HEK293 (cell line): ENCODE data around the gene PIP4K2A.

Experiments
- CTCF ChIA-PET: fragments of 350-600 bp; formaldehyde crosslinking; extraction: SDS; loops from one replicate; lab custom pipeline; 2021; ENCODE audit warnings: antibody characterized with exemption; lab: Yijun Ruan, JAX
- POLR2A ChIA-PET: fragments of 300-600 bp; formaldehyde crosslinking; extraction: SDS; loops from one replicate; lab custom pipeline; 2020; ENCODE audit warnings: antibody characterized with exemption, inconsistent platforms; lab: Yijun Ruan, JAX
- H3K27ac ChIP-seq: fragments of 200-500 bp; sonication (Bioruptor generic); 2 replicates; pipeline ENCODE4 v1.5.1; 2014; ENCODE audit warnings: low read depth, low read length, control low read depth, inconsistent platforms; ENCODE audit errors: extremely low read depth
- H3K36me3 ChIP-seq, 2 experiments: fragments of 200-500 bp in 1 of 2; sonication (Bioruptor generic) in 1 of 2; 1 replicate in 1 of 2; 2 replicates in 1 of 2; pipeline ENCODE4 v1.5.1; 2014 to 2017; ENCODE audit warnings: inconsistent platforms in 2 of 2, low read length in 2 of 2; ENCODE audit not compliant: control insufficient read depth in 2 of 2, insufficient read depth in 1 of 2
- H3K4me1 ChIP-seq: fragments of 200-500 bp; sonication (Bioruptor generic); 2 replicates; pipeline ENCODE4 v1.5.1; 2014; ENCODE audit warnings: mild to moderate bottlenecking, low read length, inconsistent platforms; ENCODE audit not compliant: control insufficient read depth, insufficient read depth
- H3K4me3 ChIP-seq: 2 replicates; pipeline ENCODE4 v1.5.1; 2011; ENCODE audit warnings: low read depth, mild to moderate bottlenecking, control low read depth, low read length, moderate library complexity
- H3K9me3 ChIP-seq: fragments of 200-500 bp; sonication (Bioruptor generic); 2 replicates; pipeline ENCODE4 v1.5.1; 2014; ENCODE audit warnings: low read depth, low read length, inconsistent platforms; ENCODE audit not compliant: control insufficient read depth, insufficient read depth
- GLI2 ChIP-seq: fragments of 450-650 bp; formaldehyde crosslinking; IDR thresholded peaks from 2 replicates; pipeline ENCODE4; 2017; ENCODE audit warnings: missing biosample characterization, missing genetic modification characterization, low read depth, borderline replicate concordance
- GLI4 ChIP-seq: fragments of 450-650 bp; formaldehyde crosslinking; IDR thresholded peaks from 2 replicates; pipeline ENCODE4 v1.5.1; 2016; ENCODE audit warnings: missing biosample characterization, missing genetic modification characterization
- KLF1 ChIP-seq: fragments of 450-650 bp; formaldehyde crosslinking; IDR thresholded peaks from 2 replicates; pipeline ENCODE4 v1.5.1; 2016; ENCODE audit warnings: missing biosample characterization, missing genetic modification characterization
- KLF16 ChIP-seq: fragments of 450-650 bp; formaldehyde crosslinking; IDR thresholded peaks from 2 replicates; pipeline ENCODE4 v1.5.1; 2017; ENCODE audit warnings: missing biosample characterization, missing genetic modification characterization
- OVOL3 ChIP-seq: fragments of 450-650 bp; formaldehyde crosslinking; IDR thresholded peaks from 2 replicates; pipeline ENCODE4 v1.5.1; 2016; ENCODE audit warnings: missing biosample characterization, missing genetic modification characterization
- SP2 ChIP-seq: fragments of 450-650 bp; formaldehyde crosslinking; IDR thresholded peaks from 2 replicates; pipeline ENCODE4 v1.5.1; 2016; ENCODE audit warnings: missing biosample characterization, missing genetic modification characterization
- SP3 ChIP-seq: fragments of 450-650 bp; formaldehyde crosslinking; IDR thresholded peaks from 2 replicates; pipeline ENCODE4 v1.5.1; 2016; ENCODE audit warnings: missing biosample characterization, missing genetic modification characterization
- TCF7L2 ChIP-seq: IDR thresholded peaks from 2 replicates; pipeline ENCODE4 v1.6.1; 2011; ENCODE audit warnings: low read depth, mild to moderate bottlenecking, inconsistent platforms, low read length, moderate library complexity, borderline replicate concordance
- ZBTB1 ChIP-seq: fragments of 450-650 bp; formaldehyde crosslinking; IDR thresholded peaks from 2 replicates; pipeline ENCODE4 v1.5.1; 2016; ENCODE audit warnings: missing biosample characterization, missing genetic modification characterization
- ZBTB20 ChIP-seq: fragments of 450-650 bp; formaldehyde crosslinking; IDR thresholded peaks from 2 replicates; pipeline ENCODE4 v1.5.1; 2016; ENCODE audit warnings: missing biosample characterization, missing genetic modification characterization
- ZNF114 ChIP-seq: fragments of 450-650 bp; formaldehyde crosslinking; IDR thresholded peaks from 2 replicates; pipeline ENCODE4 v1.5.0; 2017; ENCODE audit warnings: missing biosample characterization, missing genetic modification characterization
- ZNF133 ChIP-seq: fragments of 450-650 bp; formaldehyde crosslinking; IDR thresholded peaks from 2 replicates; pipeline ENCODE4 v1.5.1; 2016; ENCODE audit warnings: missing biosample characterization, missing genetic modification characterization
- ZNF140 ChIP-seq: fragments of 450-650 bp; formaldehyde crosslinking; IDR thresholded peaks from 2 replicates; pipeline ENCODE4 v1.5.1; 2016; ENCODE audit warnings: missing biosample characterization, missing genetic modification characterization
- ZNF155 ChIP-seq: fragments of 450-650 bp; formaldehyde crosslinking; IDR thresholded peaks from 2 replicates; pipeline ENCODE4 v1.5.1; 2016; ENCODE audit warnings: missing biosample characterization, missing genetic modification characterization
- ZNF157 ChIP-seq: fragments of 450-650 bp; formaldehyde crosslinking; IDR thresholded peaks from 2 replicates; pipeline ENCODE4 v1.5.1; 2016; ENCODE audit warnings: missing biosample characterization, missing genetic modification characterization
- ZNF16 ChIP-seq: fragments of 450-650 bp; formaldehyde crosslinking; IDR thresholded peaks from 2 replicates; pipeline ENCODE4 v1.5.1; 2016; ENCODE audit warnings: low read depth, missing biosample characterization, missing genetic modification characterization
- ZNF169 ChIP-seq: fragments of 450-650 bp; formaldehyde crosslinking; IDR thresholded peaks from 2 replicates; pipeline ENCODE4 v1.5.1; 2016; ENCODE audit warnings: missing biosample characterization, missing genetic modification characterization
- ZNF26 ChIP-seq: fragments of 450-650 bp; formaldehyde crosslinking; IDR thresholded peaks from 2 replicates; pipeline ENCODE4 v1.5.1; 2016; ENCODE audit warnings: missing biosample characterization, missing genetic modification characterization
- ZNF37A ChIP-seq: fragments of 450-650 bp; IDR thresholded peaks from 2 replicates; pipeline ENCODE4 v1.5.1; 2018; ENCODE audit warnings: missing biosample characterization, missing genetic modification characterization
- ZNF426 ChIP-seq: fragments of 450-650 bp; formaldehyde crosslinking; IDR thresholded peaks from 2 replicates; pipeline ENCODE4 v1.5.1; 2017; ENCODE audit warnings: missing biosample characterization, missing genetic modification characterization, mild to moderate bottlenecking, inconsistent platforms, moderate library complexity
- ZNF473 ChIP-seq: fragments of 450-650 bp; formaldehyde crosslinking; IDR thresholded peaks from 2 replicates; pipeline ENCODE4 v1.5.1; 2017; ENCODE audit warnings: missing biosample characterization, missing genetic modification characterization
- ZNF544 ChIP-seq: fragments of 450-650 bp; formaldehyde crosslinking; IDR thresholded peaks from 2 replicates; pipeline ENCODE4 v1.5.0; 2017; ENCODE audit warnings: missing biosample characterization, missing genetic modification characterization
- ZNF596 ChIP-seq: fragments of 450-650 bp; IDR thresholded peaks from 2 replicates; pipeline ENCODE4 v1.5.0; 2018; ENCODE audit warnings: missing biosample characterization, mild to moderate bottlenecking, missing genetic modification characterization, moderate library complexity
- ZNF664 ChIP-seq: fragments of 450-650 bp; formaldehyde crosslinking; IDR thresholded peaks from 2 replicates; pipeline ENCODE4 v1.5.1; 2016; ENCODE audit warnings: missing biosample characterization, missing genetic modification characterization
- ZNF785 ChIP-seq: fragments of 450-650 bp; formaldehyde crosslinking; IDR thresholded peaks from 2 replicates; pipeline ENCODE4 v1.5.1; 2016; ENCODE audit warnings: missing biosample characterization, missing genetic modification characterization
- TF ChIP-seq, protein P1 (sequence below): fragments of 450-650 bp; formaldehyde crosslinking; IDR thresholded peaks from 2 replicates; pipeline ENCODE4 v1.5.1; 2017; ENCODE audit warnings: missing biosample characterization, mild to moderate bottlenecking, missing genetic modification characterization, moderate library complexity
- TF ChIP-seq, protein P2 (sequence below): fragments of 450-650 bp; formaldehyde crosslinking; IDR thresholded peaks from 2 replicates; pipeline ENCODE4 v1.5.1; 2016; ENCODE audit warnings: missing biosample characterization, missing genetic modification characterization
- TF ChIP-seq, protein P3 (sequence below): fragments of 450-650 bp; formaldehyde crosslinking; IDR thresholded peaks from 2 replicates; pipeline ENCODE4 v1.5.1; 2016; ENCODE audit warnings: missing biosample characterization, missing genetic modification characterization
- TF ChIP-seq, protein P4 (sequence below): fragments of 450-650 bp; formaldehyde crosslinking; IDR thresholded peaks from 2 replicates; pipeline ENCODE4 v1.5.1; 2016; ENCODE audit warnings: missing biosample characterization, missing genetic modification characterization

The PIP4K2A gene

GRCh38 chr10:22656036-22656435 is 58.3 kb downstream of the PIP4K2A start (continued):
- no peak for TF ChIP-seq ZNF155 (tag by site-specific recombination)
- no peak for TF ChIP-seq ZNF169 (tag by site-specific recombination)
- no peak for TF ChIP-seq SP2 (tag by site-specific recombination)
- TF ChIP-seq, protein P1, sequence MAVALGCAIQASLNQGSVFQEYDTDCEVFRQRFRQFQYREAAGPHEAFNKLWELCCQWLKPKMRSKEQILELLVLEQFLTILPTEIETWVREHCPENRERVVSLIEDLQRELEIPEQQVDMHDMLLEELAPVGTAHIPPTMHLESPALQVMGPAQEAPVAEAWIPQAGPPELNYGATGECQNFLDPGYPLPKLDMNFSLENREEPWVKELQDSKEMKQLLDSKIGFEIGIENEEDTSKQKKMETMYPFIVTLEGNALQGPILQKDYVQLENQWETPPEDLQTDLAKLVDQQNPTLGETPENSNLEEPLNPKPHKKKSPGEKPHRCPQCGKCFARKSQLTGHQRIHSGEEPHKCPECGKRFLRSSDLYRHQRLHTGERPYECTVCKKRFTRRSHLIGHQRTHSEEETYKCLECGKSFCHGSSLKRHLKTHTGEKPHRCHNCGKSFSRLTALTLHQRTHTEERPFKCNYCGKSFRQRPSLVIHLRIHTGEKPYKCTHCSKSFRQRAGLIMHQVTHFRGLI, result no peak
- TF ChIP-seq ZNF26 (tag by site-specific recombination), result no peak
- no peak for TF ChIP-seq ZNF426 (tag by site-specific recombination)
- no peak for TF ChIP-seq ZNF114
- no peak for TF ChIP-seq ZNF140 (tag by site-specific recombination)
- TF ChIP-seq ZNF157 (tag by site-specific recombination), result no peak
- TF ChIP-seq ZNF16 (tag by site-specific recombination), result no peak
- TF ChIP-seq ZBTB20, result no peak

GRCh38 chr10:22655312-22655981 is 58.9 kb downstream of the PIP4K2A start:
- POLR2A ChIA-PET, result no interaction called here
- TF ChIP-seq TCF7L2 (no peak), ZNF114 (no peak), OVOL3 (tag by site-specific recombination) (no peak), ZNF664 (tag by site-specific recombination) (no peak), KLF1 (tag by site-specific recombination) (no peak), SP3 (no peak), ZBTB20 (no peak), GLI2 (tag by site-specific recombination) (no peak), ZBTB1 (no peak), ZNF133 (tag by site-specific recombination) (no peak), ZNF596 (tag by site-specific recombination) (no peak), ZNF473 (tag by site-specific recombination) (no peak), ZNF544 (tag by site-specific recombination) (no peak), ZNF37A (no peak), ZNF785 (tag by site-specific recombination) (no peak), GLI4 (tag by site-specific recombination) (no peak), KLF16 (no peak)
- TF ChIP-seq, protein P2, sequence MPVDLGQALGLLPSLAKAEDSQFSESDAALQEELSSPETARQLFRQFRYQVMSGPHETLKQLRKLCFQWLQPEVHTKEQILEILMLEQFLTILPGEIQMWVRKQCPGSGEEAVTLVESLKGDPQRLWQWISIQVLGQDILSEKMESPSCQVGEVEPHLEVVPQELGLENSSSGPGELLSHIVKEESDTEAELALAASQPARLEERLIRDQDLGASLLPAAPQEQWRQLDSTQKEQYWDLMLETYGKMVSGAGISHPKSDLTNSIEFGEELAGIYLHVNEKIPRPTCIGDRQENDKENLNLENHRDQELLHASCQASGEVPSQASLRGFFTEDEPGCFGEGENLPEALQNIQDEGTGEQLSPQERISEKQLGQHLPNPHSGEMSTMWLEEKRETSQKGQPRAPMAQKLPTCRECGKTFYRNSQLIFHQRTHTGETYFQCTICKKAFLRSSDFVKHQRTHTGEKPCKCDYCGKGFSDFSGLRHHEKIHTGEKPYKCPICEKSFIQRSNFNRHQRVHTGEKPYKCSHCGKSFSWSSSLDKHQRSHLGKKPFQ, result no peak
- TF ChIP-seq, protein P3, sequence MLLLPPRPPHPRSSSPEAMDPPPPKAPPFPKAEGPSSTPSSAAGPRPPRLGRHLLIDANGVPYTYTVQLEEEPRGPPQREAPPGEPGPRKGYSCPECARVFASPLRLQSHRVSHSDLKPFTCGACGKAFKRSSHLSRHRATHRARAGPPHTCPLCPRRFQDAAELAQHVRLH (tag by site-specific recombination), result no peak
- TF ChIP-seq, protein P4, sequence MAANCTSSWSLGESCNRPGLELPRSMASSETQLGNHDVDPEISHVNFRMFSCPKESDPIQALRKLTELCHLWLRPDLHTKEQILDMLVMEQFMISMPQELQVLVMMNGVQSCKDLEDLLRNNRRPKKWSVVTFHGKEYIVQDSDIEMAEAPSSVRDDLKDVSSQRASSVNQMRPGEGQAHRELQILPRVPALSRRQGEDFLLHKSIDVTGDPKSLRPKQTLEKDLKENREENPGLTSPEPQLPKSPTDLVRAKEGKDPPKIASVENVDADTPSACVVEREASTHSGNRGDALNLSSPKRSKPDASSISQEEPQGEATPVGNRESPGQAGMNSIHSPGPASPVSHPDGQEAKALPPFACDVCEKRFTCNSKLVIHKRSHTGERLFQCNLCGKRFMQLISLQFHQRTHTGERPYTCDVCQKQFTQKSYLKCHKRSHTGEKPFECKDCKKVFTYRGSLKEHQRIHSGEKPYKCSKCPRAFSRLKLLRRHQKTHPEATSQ (tag by site-specific recombination), result no peak
- CTCF ChIA-PET, result interaction anchor here (0.6 kb wide), 1 partner anchor 334 kb away, joined by 3 read pairs; no protein-coding TSS in a partner anchor
- no peaks in the 10 kb centered on the region for H3K36me3 ChIP-seq
- H3K4me3 ChIP-seq, result no peak overlapping the region
- no peaks in the 10 kb centered on the region for H3K9me3 ChIP-seq
- H3K4me1 ChIP-seq, result peaks cover 8% of the 10 kb centered on the region; the same call in 1 of the 2 replicates
- H3K27ac ChIP-seq, result no peak overlapping the region
